COLO668 (cell line): ENCODE data around the gene LHPP.

ENCODE experiments used
- DNase-seq: peaks from one replicate; lab custom pipeline; 2025; ENCODE audit not compliant: unreplicated experiment; lab: John Stamatoyannopoulos, UW

LHPP gene

GRCh38 chr10:124592101-124592500 is 130.5 kb downstream of the LHPP start:
- no peak for DNase-seq

- no peak for DNase-seq
Observed at GRCh38 chr10:124592736-124593430, 131.3 kb downstream of the LHPP start.

- DNase-seq, result no peak
Observed at GRCh38 chr10:124593431-124593985, 131.9 kb downstream of the LHPP start.

GRCh38 chr10:124594240-124594639 is 132.6 kb downstream of the LHPP start:
- DNase-seq, result no peak

- DNase-seq, result no peak
Observed at GRCh38 chr10:124595143-124595883, 133.7 kb downstream of the LHPP start.

GRCh38 chr10:124596116-124596785 is 134.6 kb downstream of the LHPP start:
- DNase-seq, result no peak

GRCh38 chr10:124596962-124597845 is 135.6 kb downstream of the LHPP start:
- no peak for DNase-seq

- no peak for DNase-seq
Observed at GRCh38 chr10:124597846-124598165, 136.2 kb downstream of the LHPP start.

- no peak for DNase-seq
Observed at GRCh38 chr10:124598196-124598595, 136.6 kb downstream of the LHPP start.

GRCh38 chr10:124598773-124599587 is 137.4 kb downstream of the LHPP start:
- DNase-seq, result no peak

GRCh38 chr10:124599588-124600050 is 138.0 kb downstream of the LHPP start:
- no peak for DNase-seq

GRCh38 chr10:124600051-124600880 is 138.6 kb downstream of the LHPP start:
- DNase-seq, result no peak

- no peak for DNase-seq
Observed at GRCh38 chr10:124601016-124601415, 139.4 kb downstream of the LHPP start.

- DNase-seq, result no peak
Observed at GRCh38 chr10:124601431-124602120, 140.0 kb downstream of the LHPP start.

GRCh38 chr10:124602121-124602561 is 140.5 kb downstream of the LHPP start:
- no peak for DNase-seq

GRCh38 chr10:124602646-124603365 is 141.2 kb downstream of the LHPP start:
- DNase-seq, result no peak

- no peak for DNase-seq
Observed at GRCh38 chr10:124603376-124604213, 142.0 kb downstream of the LHPP start.
